Measurements from ENCODE around the gene CAB39.

- TF ChIP-seq, protein P1, sequence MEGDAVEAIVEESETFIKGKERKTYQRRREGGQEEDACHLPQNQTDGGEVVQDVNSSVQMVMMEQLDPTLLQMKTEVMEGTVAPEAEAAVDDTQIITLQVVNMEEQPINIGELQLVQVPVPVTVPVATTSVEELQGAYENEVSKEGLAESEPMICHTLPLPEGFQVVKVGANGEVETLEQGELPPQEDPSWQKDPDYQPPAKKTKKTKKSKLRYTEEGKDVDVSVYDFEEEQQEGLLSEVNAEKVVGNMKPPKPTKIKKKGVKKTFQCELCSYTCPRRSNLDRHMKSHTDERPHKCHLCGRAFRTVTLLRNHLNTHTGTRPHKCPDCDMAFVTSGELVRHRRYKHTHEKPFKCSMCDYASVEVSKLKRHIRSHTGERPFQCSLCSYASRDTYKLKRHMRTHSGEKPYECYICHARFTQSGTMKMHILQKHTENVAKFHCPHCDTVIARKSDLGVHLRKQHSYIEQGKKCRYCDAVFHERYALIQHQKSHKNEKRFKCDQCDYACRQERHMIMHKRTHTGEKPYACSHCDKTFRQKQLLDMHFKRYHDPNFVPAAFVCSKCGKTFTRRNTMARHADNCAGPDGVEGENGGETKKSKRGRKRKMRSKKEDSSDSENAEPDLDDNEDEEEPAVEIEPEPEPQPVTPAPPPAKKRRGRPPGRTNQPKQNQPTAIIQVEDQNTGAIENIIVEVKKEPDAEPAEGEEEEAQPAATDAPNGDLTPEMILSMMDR (IDR thresholded peaks at IDR 0.05): no peak
- no peak for TF ChIP-seq ZFX (IDR thresholded peaks at IDR 0.05; ENCODE audit: borderline replicate concordance)
Observed at GRCh38 chr2:230739961-230740360, 27.3 kb downstream of the CAB39 start.
